Neural progenitor cell (in vitro differentiated cells): ENCODE measurements around the gene SCUBE2.

Experiments used
- EZH2 ChIP-seq: fragments of 200-600 bp; sonication (generic); IDR thresholded peaks from 2 replicates; pipeline ENCODE4 v1.6.1; 2017; ENCODE audit warnings: antibody characterized with exemption, mild to moderate bottlenecking, moderate library complexity
- EZH2phosphoT487 ChIP-seq: fragments of 200-600 bp; sonication (generic); IDR thresholded peaks from 2 replicates; pipeline ENCODE4 v1.6.1; 2017; ENCODE audit warnings: antibody characterized with exemption
- TF ChIP-seq, protein P1 (sequence below): fragments of 200-600 bp; sonication (generic); IDR thresholded peaks from 2 replicates; pipeline ENCODE4 v1.5.1; 2017; ENCODE audit warnings: antibody characterized with exemption, mild to moderate bottlenecking

DNA sequence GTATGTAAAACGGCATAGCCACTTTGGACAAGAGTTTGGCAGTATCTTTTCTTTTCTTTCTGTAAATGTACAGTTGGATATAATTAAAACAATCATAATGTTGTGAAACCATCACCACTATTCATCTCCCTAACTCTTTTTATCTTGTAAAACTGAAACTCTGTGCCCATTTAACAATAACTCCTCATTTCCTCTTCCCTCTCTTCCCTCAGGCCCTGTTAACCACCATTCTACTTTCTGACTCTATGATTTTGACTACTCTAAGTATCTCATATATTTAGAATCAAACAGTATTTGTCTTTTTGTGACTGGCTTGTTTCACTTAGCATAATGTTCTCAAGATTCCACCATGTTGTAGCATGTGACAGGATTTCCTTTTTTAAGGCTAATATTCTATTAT lies 10.2 kb downstream of the SCUBE2 start:
- TF ChIP-seq, protein P1, sequence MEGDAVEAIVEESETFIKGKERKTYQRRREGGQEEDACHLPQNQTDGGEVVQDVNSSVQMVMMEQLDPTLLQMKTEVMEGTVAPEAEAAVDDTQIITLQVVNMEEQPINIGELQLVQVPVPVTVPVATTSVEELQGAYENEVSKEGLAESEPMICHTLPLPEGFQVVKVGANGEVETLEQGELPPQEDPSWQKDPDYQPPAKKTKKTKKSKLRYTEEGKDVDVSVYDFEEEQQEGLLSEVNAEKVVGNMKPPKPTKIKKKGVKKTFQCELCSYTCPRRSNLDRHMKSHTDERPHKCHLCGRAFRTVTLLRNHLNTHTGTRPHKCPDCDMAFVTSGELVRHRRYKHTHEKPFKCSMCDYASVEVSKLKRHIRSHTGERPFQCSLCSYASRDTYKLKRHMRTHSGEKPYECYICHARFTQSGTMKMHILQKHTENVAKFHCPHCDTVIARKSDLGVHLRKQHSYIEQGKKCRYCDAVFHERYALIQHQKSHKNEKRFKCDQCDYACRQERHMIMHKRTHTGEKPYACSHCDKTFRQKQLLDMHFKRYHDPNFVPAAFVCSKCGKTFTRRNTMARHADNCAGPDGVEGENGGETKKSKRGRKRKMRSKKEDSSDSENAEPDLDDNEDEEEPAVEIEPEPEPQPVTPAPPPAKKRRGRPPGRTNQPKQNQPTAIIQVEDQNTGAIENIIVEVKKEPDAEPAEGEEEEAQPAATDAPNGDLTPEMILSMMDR = no peak
- TF ChIP-seq EZH2 (no peak), EZH2phosphoT487 (no peak)
